HG03135 (cell line): Measurements from ENCODE around the gene ODF2L.
"Not testable (repeated sequence)": the region's sequence is repeated elsewhere in the genome, so short reads cannot be mapped to it uniquely, and the experiment has no call there.

Experiments used
- ATAC-seq: cut with Tn5 transposase; IDR thresholded peaks from one replicate; pipeline ENCODE4 v1.9.1; 2021; ENCODE audit warnings: mild to moderate bottlenecking, moderate library complexity; ENCODE audit not compliant: unreplicated experiment

ODF2L gene

DNA sequence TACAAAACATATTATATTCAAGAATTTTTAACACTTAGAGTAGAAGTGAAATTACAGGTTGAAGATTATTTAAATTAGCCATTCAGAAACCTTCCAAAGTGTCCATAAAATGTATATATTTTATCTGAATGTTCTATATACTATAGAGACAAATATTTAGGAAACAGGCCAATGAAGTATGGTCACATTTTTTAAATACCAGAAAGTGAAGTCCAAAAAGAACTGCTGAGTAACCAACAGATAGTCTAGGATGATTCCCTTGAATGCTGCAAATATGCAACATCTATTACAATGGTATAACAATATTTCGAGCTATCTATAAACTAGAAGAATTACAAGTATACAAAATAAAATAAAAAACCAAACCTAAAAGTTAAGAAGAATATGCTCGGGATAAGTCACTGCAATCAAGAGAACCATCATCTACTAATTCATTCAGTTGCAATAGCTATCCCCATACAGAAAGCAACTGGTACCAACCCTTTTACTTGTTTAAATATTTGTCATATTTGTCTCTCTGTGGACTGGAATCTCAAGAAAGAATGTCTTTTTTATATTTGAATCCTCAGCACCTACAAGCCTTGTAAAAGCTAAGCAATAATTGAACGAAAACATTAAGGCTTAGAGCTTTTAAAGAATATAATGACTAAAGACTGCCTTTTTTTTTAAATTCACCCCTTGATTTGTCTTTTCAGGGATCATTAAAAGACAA is 8.1 kb downstream of the ODF2L start:
- ATAC-seq = no peak

GRCh38 chr1:86382878-86383277 is 13.2 kb downstream of the ODF2L start:
- no peak for ATAC-seq

- ATAC-seq = no peak
These were observed 14.9 kb downstream of the ODF2L start for GRCh38 chr1:86381223-86381622.

GRCh38 chr1:86380257-86380861 is 15.8 kb downstream of the ODF2L start:
- peak; percentile 76 for ATAC-seq

DNA sequence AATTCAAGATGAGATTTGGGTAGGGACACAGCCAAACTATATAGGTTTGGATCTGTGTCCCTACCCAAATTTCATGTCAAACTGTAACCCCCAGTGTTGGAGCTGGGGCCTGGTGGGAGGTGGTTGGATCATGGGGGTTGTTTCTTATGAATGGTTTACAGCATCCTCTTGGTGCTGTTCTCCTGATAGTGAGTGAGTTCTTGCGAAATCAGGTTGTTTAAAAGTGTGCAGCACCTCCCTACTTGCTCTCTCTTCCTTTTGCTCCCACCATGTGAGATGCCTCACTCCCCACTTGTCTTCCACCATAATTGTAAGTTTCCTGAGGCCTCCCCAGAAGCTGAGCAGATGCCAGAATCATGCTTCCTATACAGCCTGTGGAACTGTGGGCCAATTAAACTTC is 17.3 kb downstream of the ODF2L start:
- no peak for ATAC-seq

DNA sequence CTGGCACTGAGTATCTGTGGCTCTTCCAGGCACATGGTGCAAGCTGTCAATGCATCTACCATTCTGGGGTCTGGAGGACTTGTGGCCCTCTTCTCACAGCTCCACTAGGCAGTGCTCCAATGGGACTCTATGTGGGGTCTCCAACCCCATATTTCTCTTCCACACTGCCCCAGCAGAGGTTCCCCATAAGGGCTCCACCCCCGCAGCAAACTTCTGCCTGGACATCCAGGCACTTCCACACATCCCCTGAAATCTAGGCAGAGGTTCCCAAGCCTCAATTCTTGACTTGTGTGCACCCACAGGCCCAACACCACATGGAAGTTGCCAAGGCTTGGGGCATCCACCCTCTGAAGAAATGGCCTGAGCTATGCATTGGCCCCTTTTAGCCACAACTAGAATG is 18.8 kb downstream of the ODF2L start:
- ATAC-seq = no peak

DNA sequence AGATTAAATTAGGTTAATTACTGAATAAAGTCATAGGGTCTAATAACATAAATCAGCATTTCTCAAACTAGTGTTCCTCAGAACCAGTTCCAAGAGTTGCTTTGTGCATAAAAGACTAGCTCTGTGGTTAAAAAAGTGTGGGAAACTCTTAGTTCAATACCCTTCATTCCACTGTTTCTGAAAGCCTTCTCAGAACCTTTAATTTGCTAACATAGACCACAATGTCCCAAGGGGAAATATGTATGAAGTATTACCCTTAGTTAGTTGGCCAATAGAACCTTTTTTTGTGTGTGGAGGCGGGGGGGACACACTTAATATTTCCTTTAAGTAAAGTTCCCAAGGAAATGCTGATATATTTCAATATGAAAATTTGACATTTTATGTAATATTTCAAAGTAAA is 20.4 kb downstream of the ODF2L start:
- no peak for ATAC-seq

- no peak for ATAC-seq
These were observed 25.5 kb downstream of the ODF2L start for GRCh38 chr1:86370601-86371022.

DNA sequence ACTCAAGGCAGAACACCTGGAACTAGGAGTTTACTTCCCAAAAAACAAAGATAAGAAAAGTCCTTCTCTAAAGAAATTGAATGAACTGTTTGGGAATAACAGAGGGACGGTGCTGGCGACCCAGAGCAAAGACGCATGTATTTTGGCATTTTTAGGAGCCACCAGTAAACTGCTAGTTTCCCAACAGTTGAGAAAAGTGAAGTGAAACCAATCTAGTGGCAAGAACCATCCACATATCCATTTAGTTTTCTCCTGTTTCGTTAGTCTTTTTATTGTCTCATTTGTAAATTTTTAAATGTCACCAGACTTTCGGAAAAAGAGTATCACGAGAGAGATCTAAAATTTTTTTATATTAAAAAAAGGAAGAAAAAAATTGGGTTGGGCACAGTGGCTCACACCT is 30.2 kb downstream of the ODF2L start:
- no peak for ATAC-seq

DNA sequence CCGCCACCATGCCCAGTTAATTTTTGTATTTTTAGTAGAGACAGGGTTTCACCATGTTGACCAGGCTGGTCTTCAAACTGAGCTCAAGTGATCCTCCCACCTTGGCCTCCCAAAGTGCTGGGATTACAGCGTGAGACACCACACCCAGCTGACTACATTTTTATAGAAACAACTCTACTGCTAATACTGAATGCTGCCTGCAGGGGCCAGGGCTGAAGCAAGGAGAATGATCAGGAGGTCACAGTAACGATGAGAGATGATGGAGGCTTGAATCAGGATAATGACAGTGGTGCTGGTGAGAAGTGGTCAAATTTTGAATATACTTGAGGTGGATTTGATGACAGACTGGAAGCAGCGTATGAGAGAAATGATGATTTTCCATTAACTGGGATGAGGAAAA is 33.3 kb downstream of the ODF2L start:
- no peak for ATAC-seq

DNA sequence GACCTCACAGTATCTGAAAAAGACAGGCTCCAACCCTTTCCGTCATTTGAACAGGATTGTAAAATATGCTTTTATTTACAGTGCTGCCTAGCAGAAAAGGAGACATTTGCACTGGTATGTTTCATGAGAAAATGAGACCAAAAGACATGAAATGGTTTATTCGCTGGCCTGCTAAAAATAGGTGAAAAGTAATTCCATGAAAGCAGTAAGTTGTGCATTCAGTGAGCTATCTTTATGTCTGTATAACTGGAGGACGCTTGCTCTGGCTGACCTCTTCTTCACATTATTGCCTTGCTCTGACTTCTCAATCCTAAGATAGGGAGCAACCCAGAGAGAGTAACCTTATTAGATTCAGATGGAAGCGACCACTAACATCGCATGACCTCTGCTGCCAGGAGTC is 38.3 kb downstream of the ODF2L start:
- no peak for ATAC-seq

DNA sequence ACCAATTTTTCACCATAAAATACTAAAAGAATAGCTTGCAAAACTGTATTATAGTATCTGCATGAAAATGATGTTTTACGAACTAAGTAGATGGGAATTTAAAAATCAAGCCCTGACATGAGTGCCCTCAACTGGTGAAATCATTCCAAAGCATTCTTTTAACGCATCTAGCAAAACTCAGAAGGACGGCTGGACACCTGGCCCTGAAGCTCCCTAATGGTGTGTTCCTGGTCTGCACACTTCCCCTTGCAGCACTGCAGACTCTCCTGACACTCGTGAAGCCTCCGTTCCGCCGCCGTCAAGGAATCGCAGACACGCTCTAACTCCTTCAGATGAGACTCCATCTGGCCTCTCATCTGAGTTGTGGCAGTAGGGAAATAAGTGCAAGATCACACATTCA is 39.9 kb downstream of the ODF2L start:
- ATAC-seq = no peak

DNA sequence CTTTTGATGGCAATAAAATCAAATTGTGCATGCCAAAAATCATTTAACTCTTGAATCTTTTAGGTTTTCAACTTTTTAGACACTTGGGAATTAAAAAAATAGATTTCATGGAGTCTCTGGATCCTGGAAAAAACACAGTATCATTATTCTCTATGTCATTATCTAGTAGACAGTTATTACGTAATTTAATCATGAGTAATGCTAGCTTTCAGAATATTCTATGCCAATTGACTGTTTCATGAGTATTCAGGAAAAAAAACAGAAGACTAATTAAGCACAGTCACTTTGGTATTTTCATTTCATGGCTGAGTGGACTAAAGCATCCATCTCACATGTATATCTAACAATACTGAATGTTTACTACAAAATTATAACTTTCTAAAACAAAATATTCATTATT is 44.0 kb downstream of the ODF2L start:
- ATAC-seq = no peak

DNA sequence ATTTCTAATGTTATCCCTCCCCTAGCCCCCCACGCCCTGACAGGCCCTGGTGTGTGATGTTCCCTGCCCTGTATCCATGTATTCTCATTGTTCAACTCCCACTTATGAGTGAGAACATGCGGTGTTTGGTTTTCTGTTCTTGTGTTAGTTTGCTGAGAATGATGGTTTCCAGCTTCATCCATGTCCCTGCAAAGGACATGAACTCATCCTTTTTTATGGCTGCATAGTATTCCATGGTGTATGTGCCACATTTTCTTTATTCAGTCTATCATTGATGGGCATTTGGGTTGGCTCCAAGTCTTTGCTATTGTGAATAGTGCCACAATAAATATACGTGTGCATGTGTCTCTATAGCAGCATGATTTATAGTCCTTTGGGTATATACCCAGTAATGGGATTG is 45.9 kb downstream of the ODF2L start:
- not testable (repeated sequence) for ATAC-seq

- ATAC-seq = no peak
These were observed 49.7 kb downstream of the ODF2L start for GRCh38 chr1:86346388-86346787.

- no peak for ATAC-seq
These were observed 51.1 kb downstream of the ODF2L start for GRCh38 chr1:86345042-86345441.

DNA sequence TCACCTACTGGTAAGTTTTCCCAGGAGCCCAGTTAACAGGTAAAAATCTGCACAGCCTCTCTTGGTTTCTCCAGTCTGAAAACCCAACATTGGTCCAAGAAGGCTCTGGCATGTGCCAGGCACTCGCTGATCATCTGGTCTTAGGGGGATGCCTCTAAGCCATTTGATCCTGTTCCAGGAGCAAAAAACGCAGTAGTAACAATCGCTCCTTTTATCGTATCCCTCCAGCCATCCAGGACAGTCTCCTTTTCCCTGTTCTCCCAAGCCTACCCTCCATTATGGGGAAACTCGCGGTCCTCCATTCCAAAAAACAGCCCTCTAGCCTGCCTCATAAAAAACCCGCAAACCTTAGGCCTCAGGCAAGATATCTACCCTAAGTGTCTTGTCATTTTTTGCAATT is 56.2 kb downstream of the ODF2L start:
- no peak for ATAC-seq

DNA sequence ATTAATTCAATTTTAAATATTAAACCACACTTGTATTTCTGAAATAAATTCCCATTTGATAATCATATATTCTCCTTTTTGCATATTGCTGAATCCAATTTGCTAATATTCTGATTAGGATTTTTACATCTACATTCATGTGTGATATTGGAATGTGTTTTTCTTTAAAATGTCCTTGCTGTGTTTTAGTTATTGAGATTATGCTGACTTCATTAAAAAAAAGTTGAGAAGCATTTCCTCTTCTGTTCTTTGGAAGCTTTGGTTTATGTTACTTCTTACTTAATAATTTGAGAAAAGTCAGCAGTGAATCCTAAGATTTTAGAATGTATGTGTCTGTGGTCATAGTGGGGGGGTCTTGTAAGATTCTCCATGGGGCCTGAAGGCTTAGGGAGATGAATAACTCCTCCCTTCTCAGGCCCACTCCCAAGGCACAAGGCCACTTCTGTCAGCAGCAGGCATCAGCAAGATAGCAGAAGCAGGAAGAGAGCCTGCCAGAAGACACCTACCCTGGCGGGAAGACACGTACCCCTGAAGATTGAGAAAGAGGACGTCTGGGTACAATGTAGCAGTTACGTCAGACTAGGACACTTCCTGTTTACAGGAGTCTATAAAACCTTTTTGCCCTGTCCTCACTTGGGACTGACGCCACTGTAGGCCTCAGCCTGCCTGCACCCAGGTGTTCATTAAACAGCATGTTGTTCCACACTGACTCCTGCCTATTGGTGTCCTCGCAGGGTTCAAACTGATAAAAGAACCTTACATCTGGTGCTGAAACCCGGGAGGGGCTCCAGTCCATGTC is 56.9 kb downstream of the ODF2L start:
- no peak for ATAC-seq

GRCh38 chr1:86335916-86336315 is 60.2 kb downstream of the ODF2L start:
- no peak for ATAC-seq

GRCh38 chr1:86325264-86325663 is 70.9 kb downstream of the ODF2L start:
- ATAC-seq = no peak

- ATAC-seq = no peak
These were observed 71.8 kb downstream of the ODF2L start for GRCh38 chr1:86324130-86324822.
